Vagina (tissue), 2 donors: Measurements from ENCODE around the gene URB1. TPM values are rescaled to one million over a fixed set of nuclear protein-coding genes. Genes with fewer than 3 reads are reported as not detected.
A peak's percentile ranks its signal among the peaks of the same experiment; 100 is the strongest.

Experiments used
- DNase-seq, 2 donors: peaks; one replicate each; pipeline ENCODE4 v3.0.0-alpha.2; 2017; ENCODE audit errors: extremely low spot score in 2 of 2
- H3K27ac ChIP-seq: fragments of 200-600 bp; sonication (generic); one replicate; pipeline ENCODE4 v1.5.1; 2019
- H3K27me3 ChIP-seq: fragments of 200-600 bp; sonication (generic); one replicate; pipeline ENCODE4 v1.5.1; 2019
- H3K36me3 ChIP-seq, 2 donors: fragments of 200-600 bp; sonication (generic); one replicate each; pipeline ENCODE4 v1.5.1; 2017 to 2019
- H3K4me1 ChIP-seq: fragments of 200-600 bp; sonication (generic); one replicate; pipeline ENCODE4 v1.5.1; 2019
- H3K4me3 ChIP-seq, 2 donors: fragments of 200-600 bp; sonication (generic); 1 replicate in 1 of 2; 2 replicates in 1 of 2; pipeline ENCODE4 v1.5.1; 2016 to 2019
- H3K9me3 ChIP-seq: fragments of 200-600 bp; sonication (generic); one replicate; pipeline ENCODE4 v1.5.1; 2019
- POLR2A ChIP-seq, 2 donors: fragments of 450-650 bp; IDR thresholded peaks; one replicate each; pipeline ENCODE4 v1.6.1; 2017; ENCODE audit warnings: antibody characterized with exemption in 2 of 2, mild to moderate bottlenecking in 2 of 2, moderate library complexity in 2 of 2
- POLR2AphosphoS5 ChIP-seq, 2 donors: sonication (generic); formaldehyde crosslinking; IDR thresholded peaks; one replicate each; pipeline ENCODE4 v1.9.0; 2017; ENCODE audit warnings: antibody characterized with exemption in 2 of 2, mild to moderate bottlenecking in 2 of 2, low read depth in 1 of 2; ENCODE audit not compliant: insufficient read depth in 1 of 2
- intact Hi-C: fragments of 100-400 bp; cut with DNase I; formaldehyde crosslinking; loops from one replicate; pipeline ENCODE4 v1.15.1; 2023
- total RNA-seq: library from RNA; depleted of rRNA; stranded (reverse); fragments of >200 nt; gene quantifications from one replicate; pipeline ENCODE4 v1.2.3, GENCODE V29; 2016
- TF ChIP-seq, protein P1 (sequence below), 3 experiments: fragments of 450-650 bp in 2 of 3; fragments of 200-600 bp in 1 of 3; sonication (generic) in 1 of 3; IDR thresholded peaks; one replicate each; pipeline ENCODE4 v1.5.1; 2017 to 2019; ENCODE audit warnings: antibody characterized with exemption in 3 of 3, mild to moderate bottlenecking in 2 of 3, moderate library complexity in 2 of 3

Gene URB1
- total RNA-seq, 1 donor from 2014 or later: 23.8 TPM

DNA sequence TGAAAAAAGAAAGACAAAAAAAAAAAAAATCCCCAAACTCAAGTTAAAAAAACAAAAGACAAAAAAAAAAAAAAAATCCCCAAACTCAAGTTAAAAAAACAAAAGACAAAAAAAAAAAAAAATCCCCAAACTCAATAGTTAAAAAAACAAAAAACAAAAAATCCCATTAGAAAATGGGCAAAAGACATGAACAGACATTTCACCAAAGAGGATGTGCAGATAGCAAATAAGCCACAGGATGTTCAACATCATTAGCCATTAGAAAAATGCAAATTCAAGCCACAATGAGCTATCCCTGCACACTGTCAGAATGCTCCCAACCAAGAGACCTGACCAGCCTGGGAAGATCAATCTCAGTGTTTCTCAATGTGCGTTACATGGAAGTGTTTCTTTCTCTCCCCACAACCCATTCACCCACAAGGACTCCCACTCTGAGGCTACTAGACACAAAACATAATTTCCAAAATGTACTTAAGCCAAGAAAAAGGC lies 60.3 kb downstream of the URB1 start:
- TF ChIP-seq POLR2AphosphoS5 (IDR thresholded peaks at IDR 0.05; ENCODE audit: insufficient read depth in 1 of 2, low read depth in 1 of 2): no peak
- no peak for TF ChIP-seq POLR2A (IDR thresholded peaks at IDR 0.05)
- TF ChIP-seq, protein P1, sequence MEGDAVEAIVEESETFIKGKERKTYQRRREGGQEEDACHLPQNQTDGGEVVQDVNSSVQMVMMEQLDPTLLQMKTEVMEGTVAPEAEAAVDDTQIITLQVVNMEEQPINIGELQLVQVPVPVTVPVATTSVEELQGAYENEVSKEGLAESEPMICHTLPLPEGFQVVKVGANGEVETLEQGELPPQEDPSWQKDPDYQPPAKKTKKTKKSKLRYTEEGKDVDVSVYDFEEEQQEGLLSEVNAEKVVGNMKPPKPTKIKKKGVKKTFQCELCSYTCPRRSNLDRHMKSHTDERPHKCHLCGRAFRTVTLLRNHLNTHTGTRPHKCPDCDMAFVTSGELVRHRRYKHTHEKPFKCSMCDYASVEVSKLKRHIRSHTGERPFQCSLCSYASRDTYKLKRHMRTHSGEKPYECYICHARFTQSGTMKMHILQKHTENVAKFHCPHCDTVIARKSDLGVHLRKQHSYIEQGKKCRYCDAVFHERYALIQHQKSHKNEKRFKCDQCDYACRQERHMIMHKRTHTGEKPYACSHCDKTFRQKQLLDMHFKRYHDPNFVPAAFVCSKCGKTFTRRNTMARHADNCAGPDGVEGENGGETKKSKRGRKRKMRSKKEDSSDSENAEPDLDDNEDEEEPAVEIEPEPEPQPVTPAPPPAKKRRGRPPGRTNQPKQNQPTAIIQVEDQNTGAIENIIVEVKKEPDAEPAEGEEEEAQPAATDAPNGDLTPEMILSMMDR (IDR thresholded peaks at IDR 0.05): no peak
- Histone ChIP-seq H3K9me3 (no peaks in the 10 kb centered on the region), H3K4me3 (no peak overlapping the region), H3K27ac (no peak overlapping the region), H3K4me1 (no peaks in the 10 kb centered on the region), H3K36me3 (peaks cover 0 to 39% of the 10 kb centered on the region in 2 donors), H3K27me3 (no peaks in the 10 kb centered on the region)
- intact Hi-C loops: no loop called here
- DNase-seq: no peak

DNA sequence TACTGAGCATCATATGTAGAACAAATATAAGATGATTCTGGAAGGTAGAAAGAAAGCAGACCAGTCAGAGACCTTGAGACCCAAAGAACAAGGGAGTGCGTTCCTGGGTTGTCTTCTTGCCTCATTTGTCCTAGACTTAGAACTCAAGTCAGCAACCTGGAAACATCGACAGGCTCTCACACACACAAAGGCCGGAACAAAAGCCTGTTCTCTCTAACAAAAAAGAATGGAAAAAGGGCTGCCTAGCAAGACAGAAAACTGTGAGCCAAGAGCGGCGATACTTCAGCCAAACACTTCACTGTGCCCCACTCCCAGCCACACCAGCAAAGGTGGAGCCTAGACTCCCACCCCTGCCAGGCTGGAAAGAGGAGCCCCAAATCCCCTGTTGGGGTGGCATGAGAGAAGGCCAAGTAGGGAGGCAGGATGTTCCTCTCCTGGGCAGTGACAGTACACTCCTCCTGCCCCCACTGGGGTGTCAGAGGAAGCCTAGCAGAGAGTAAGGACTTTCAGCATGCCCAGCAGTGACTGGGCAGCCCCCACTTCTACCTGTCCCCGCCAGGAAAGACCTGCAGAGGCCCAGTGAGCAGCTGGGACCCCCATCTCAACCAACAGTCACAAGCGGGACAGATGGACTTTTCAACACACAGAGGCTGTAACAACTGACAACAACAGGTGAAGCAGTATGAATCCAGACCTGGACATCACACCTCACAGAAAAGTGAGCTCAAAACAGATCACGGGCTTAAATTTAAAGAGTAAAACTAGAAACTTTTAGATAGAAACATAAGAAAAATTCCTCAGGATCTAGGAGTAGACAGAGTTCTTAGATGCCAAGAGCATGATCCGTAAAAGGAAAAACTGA lies 61.1 kb downstream of the URB1 start:
- Histone ChIP-seq H3K4me3 (no peak overlapping the region), H3K27me3 (no peaks in the 10 kb centered on the region), H3K4me1 (no peaks in the 10 kb centered on the region), H3K27ac (no peak overlapping the region), H3K9me3 (no peaks in the 10 kb centered on the region), H3K36me3 (peaks cover 0 to 32% of the 10 kb centered on the region in 2 donors)
- no peak for DNase-seq
- TF ChIP-seq, protein P1 (IDR thresholded peaks at IDR 0.05): no peak
- intact Hi-C loops: no loop called here

DNA sequence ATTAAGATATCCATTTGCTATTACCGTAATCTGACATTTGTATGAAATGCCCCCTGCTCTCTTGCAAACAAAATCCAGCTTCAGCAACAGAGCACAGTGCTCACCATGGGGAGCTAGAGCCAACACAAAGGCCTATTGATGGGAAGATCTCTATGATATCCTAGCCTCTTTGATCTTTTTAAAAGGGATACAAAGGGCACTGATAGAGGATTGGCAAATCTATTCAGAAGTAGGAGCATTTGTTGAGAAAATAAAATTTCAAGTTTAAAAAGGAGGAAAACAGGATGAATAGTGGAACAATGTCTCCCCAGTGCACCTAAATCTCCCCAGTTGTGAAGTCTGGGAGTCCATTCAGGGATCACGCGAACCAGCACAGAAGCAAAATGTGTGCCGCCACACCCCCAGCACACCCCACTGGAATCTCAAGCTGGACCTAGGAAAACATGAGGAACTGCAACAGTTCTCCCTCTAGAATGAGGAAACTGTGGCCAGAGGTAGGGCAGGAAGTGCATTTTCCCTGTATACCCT lies 62.0 kb downstream of the URB1 start:
- H3K4me1 ChIP-seq: no peaks in the 10 kb centered on the region
- H3K9me3 ChIP-seq: no peaks in the 10 kb centered on the region
- TF ChIP-seq POLR2A (IDR thresholded peaks at IDR 0.05): no peak
- TF ChIP-seq, protein P1 (IDR thresholded peaks at IDR 0.05): no peak
- intact Hi-C loops: no loop called here
- H3K4me3 ChIP-seq: no peak overlapping the region
- no peak overlapping the region for H3K27ac ChIP-seq
- DNase-seq: no peak
- peaks cover 0 to 35% of the 10 kb centered on the region in 2 donors for H3K36me3 ChIP-seq
- H3K27me3 ChIP-seq: no peaks in the 10 kb centered on the region

DNA sequence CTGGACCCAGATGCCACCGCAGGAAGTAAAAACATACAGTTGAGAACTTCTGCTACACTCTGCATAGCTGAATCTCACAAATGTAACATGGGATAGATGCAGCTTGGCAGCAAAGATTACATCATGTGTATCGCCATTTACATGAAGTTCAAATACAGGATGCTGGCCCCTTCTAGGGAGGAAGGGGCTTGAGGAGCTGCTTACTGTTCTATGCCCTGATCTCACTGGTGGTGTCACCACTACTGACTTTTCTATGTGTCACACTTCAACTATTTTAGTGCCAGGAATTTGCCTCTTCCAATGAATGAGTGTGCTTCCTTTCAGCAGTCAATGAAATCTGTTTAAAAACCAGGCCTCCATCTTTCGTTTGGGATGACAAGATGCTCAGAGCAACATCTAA lies 63.0 kb downstream of the URB1 start:
- DNase-seq: no peak
- Histone ChIP-seq H3K4me1 (no peaks in the 10 kb centered on the region), H3K36me3 (peaks cover 0 to 46% of the 10 kb centered on the region in 2 donors), H3K27me3 (no peaks in the 10 kb centered on the region), H3K4me3 (no peak overlapping the region), H3K27ac (no peak overlapping the region), H3K9me3 (no peaks in the 10 kb centered on the region)
- intact Hi-C loops: no loop called here
- TF ChIP-seq, protein P1 (IDR thresholded peaks at IDR 0.05): no peak
- TF ChIP-seq POLR2A (IDR thresholded peaks at IDR 0.05): no peak
- TF ChIP-seq POLR2AphosphoS5 (IDR thresholded peaks at IDR 0.05; ENCODE audit: insufficient read depth in 1 of 2, low read depth in 1 of 2): no peak

DNA sequence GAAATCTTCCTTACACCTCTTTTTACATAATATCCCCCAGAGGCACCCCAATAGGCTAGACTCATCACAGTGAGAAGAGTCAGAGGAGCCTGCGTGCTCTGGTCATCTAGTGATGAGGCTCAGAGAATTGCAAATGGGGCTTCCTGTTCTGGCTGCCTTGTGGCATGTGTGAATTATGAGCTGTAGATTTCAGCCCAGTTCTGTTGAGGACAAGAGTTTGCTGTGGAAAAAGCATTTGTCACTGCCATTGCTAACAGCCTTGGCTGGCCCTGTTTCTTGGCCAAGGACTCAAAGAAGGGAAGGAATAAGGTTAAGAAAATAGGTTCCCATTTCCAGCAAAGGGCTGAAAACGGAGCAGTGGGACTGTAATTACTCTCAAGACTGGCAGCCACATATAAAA lies 63.5 kb downstream of the URB1 start:
- Histone ChIP-seq H3K27me3 (no peaks in the 10 kb centered on the region), H3K4me3 (no peak overlapping the region), H3K27ac (peak overlapping the region; percentile 47), H3K9me3 (no peaks in the 10 kb centered on the region), H3K4me1 (no peaks in the 10 kb centered on the region), H3K36me3 (peaks cover 0 to 49% of the 10 kb centered on the region in 2 donors)
- DNase-seq: no peak
- intact Hi-C loops: no loop called here
- TF ChIP-seq POLR2A (IDR thresholded peaks at IDR 0.05): no peak
- TF ChIP-seq, protein P1 (IDR thresholded peaks at IDR 0.05): no peak
- no peak for TF ChIP-seq POLR2AphosphoS5 (IDR thresholded peaks at IDR 0.05; ENCODE audit: insufficient read depth in 1 of 2, low read depth in 1 of 2)
